Esophagus squamous epithelium (tissue), 4 donors: ENCODE measurements around the gene DNAJC1.

Source experiments
- CTCF ChIP-seq, 6 experiments: fragments of 450-650 bp in 4 of 6; fragments of 200-600 bp in 2 of 6; sonication (generic) in 2 of 6; IDR thresholded peaks; one replicate each; pipeline ENCODE4 v1.5.1; 2016 to 2019; ENCODE audit warnings: antibody characterized with exemption in 6 of 6, mild to moderate bottlenecking in 4 of 6, moderate library complexity in 4 of 6
- POLR2A ChIP-seq, 4 donors: fragments of 450-650 bp; IDR thresholded peaks; one replicate each; pipeline ENCODE4 v1.6.1; 2017; ENCODE audit warnings: antibody characterized with exemption in 4 of 4, mild to moderate bottlenecking in 4 of 4, moderate library complexity in 3 of 4

GRCh38 chr10:21746118-21746517 is 257.4 kb downstream of the DNAJC1 start:
- TF ChIP-seq CTCF (IDR thresholded peaks at IDR 0.05) (no peak), POLR2A (IDR thresholded peaks at IDR 0.05) (no peak)
